B cell (primary cell): ENCODE data around the gene ARHGEF4. TPM values are rescaled to one million over a fixed set of nuclear protein-coding genes. Genes with fewer than 3 reads are reported as not detected.

ENCODE experiments used
- ATAC-seq: fragments of 200-7000 bp; cut with Tn5 transposase; one replicate; pipeline ENCODE4 v1.10.0; 2021; ENCODE audit warnings: low read depth, mild to moderate bottlenecking, moderate number of reproducible peaks, moderate library complexity
- CTCF ChIA-PET: fragments of 350-600 bp; sonication (Branson Sonifier 250); formaldehyde crosslinking; loops from one replicate; lab custom pipeline; 2021; ENCODE audit warnings: antibody characterized with exemption, inconsistent platforms; lab: Charles Lee
- POLR2A ChIA-PET: fragments of 350-600 bp; sonication (Branson Sonifier 250); formaldehyde crosslinking; loops from one replicate; lab custom pipeline; 2021; ENCODE audit warnings: antibody characterized with exemption; lab: Charles Lee
- DNase-seq: peaks from one replicate; pipeline ENCODE4 v3.0.0; 2013
- H2AFZ ChIP-seq: 2 replicates; pipeline ENCODE4 v1.6.1; 2012; ENCODE audit warnings: mild to moderate bottlenecking, low read depth, low read length; ENCODE audit not compliant: insufficient read depth, poor library complexity, severe bottlenecking
- H3K27ac ChIP-seq, 2 donors: 1 replicate in 1 of 2; 2 replicates in 1 of 2; pipeline ENCODE4 v1.5.1; 2012 to 2013; ENCODE audit warnings: low read length in 2 of 2, mild to moderate bottlenecking in 2 of 2, moderate library complexity in 1 of 2
- H3K27me3 ChIP-seq, 4 experiments: fragments of 200-600 bp in 1 of 4; sonication (generic) in 1 of 4; replicated peaks in 1 of 4; 1 replicate in 2 of 4; 2 replicates in 2 of 4; pipeline versions ENCODE4 v1.6.1 to v1.7.0; 2013 to 2016; ENCODE audit warnings: low read length in 3 of 4, mild to moderate bottlenecking in 2 of 4, mixed read lengths in 1 of 4, moderate library complexity in 1 of 4; ENCODE audit not compliant: insufficient read depth in 4 of 4, control insufficient read depth in 3 of 4; ENCODE audit errors: control extremely low read depth in 1 of 4
- H3K36me3 ChIP-seq, 2 experiments: replicated peaks in 1 of 2; 1 replicate in 1 of 2; 2 replicates in 1 of 2; pipeline versions ENCODE4 v1.6.1 to v1.7.1; 2013; ENCODE audit warnings: low read length in 1 of 2; ENCODE audit not compliant: insufficient read depth in 2 of 2, control insufficient read depth in 1 of 2; ENCODE audit errors: control extremely low read depth in 1 of 2, extremely low read depth in 1 of 2
- H3K4me1 ChIP-seq, 2 donors: fragments of 200-600 bp in 1 of 2; sonication (generic) in 1 of 2; 1 replicate in 1 of 2; 2 replicates in 1 of 2; pipeline versions ENCODE4 v1.5.1 to v1.6.1; 2013 to 2017; ENCODE audit warnings: low read length in 2 of 2; ENCODE audit not compliant: control insufficient read depth in 2 of 2, insufficient read depth in 2 of 2
- H3K4me2 ChIP-seq: replicated peaks from 2 replicates; pipeline ENCODE3; 2012; ENCODE audit warnings: mild to moderate bottlenecking, low read depth, low read length; ENCODE audit not compliant: poor library complexity, severe bottlenecking
- H3K4me3 ChIP-seq, 5 experiments: fragments of 200-600 bp in 1 of 5; sonication (generic) in 1 of 5; 1 replicate in 3 of 5; 2 replicates in 2 of 5; pipeline versions ENCODE4 v1.5.1 to v1.7.0; 2011 to 2016; ENCODE audit warnings: low read length in 4 of 5, mild to moderate bottlenecking in 4 of 5, low read depth in 2 of 5, control low read depth in 1 of 5, moderate library complexity in 1 of 5; ENCODE audit not compliant: insufficient read depth in 1 of 5; ENCODE audit errors: control extremely low read depth in 1 of 5, extremely low read depth in 1 of 5
- H3K79me2 ChIP-seq: fragments of 200-600 bp; sonication (generic); one replicate; pipeline ENCODE4 v1.6.0; 2016; ENCODE audit warnings: low read length; ENCODE audit not compliant: control insufficient read depth, insufficient read depth
- H3K9ac ChIP-seq: fragments of 200-600 bp; sonication (generic); 2 replicates; pipeline ENCODE4 v1.6.1; 2017; ENCODE audit warnings: mild to moderate bottlenecking, low read length, moderate library complexity
- H3K9me3 ChIP-seq, 3 donors: one replicate each; pipeline versions ENCODE4 v1.6.1 to v1.7.1; 2013; ENCODE audit warnings: low read length in 2 of 3; ENCODE audit not compliant: control insufficient read depth in 2 of 3, insufficient read depth in 1 of 3; ENCODE audit errors: control extremely low read depth in 1 of 3
- H4K20me1 ChIP-seq: 2 replicates; pipeline ENCODE4 v1.6.0; 2012; ENCODE audit warnings: mild to moderate bottlenecking, low read length; ENCODE audit not compliant: insufficient read depth, control insufficient read depth, poor library complexity, severe bottlenecking
- H3K27ac Mint-ChIP-seq: one replicate; pipeline ENCODE4 v1.8.0; 2021; ENCODE audit warnings: mixed read lengths
- H3K27me3 Mint-ChIP-seq: one replicate; pipeline ENCODE4 v1.8.0; 2021; ENCODE audit warnings: mixed read lengths
- H3K4me1 Mint-ChIP-seq: one replicate; pipeline ENCODE4 v1.8.0; 2021; ENCODE audit warnings: mixed read lengths
- H3K4me3 Mint-ChIP-seq: one replicate; pipeline ENCODE4 v1.8.0; 2021; ENCODE audit warnings: mixed read lengths
- H3K9me3 Mint-ChIP-seq: one replicate; pipeline ENCODE4 v1.8.0; 2022; ENCODE audit warnings: mixed read lengths; ENCODE audit not compliant: insufficient read depth
- EZH2 ChIP-seq: IDR thresholded peaks from 2 replicates; pipeline ENCODE4 v1.6.1; 2012; ENCODE audit warnings: borderline replicate concordance, low read depth, mild to moderate bottlenecking, moderate library complexity, low read length; ENCODE audit not compliant: insufficient read depth, poor library complexity, severe bottlenecking
- WGBS: methylation state at CpG from one replicate; pipeline ENCODE4 v1.1.5; 2013; ENCODE audit warnings: missing lambda C conversion rate; ENCODE audit not compliant: insufficient coverage; 5-methylcytosine and 5-hydroxymethylcytosine counted together
- intact Hi-C: fragments of 100-400 bp; cut with micrococcal nuclease; formaldehyde crosslinking; loops from one replicate; pipeline ENCODE4 v1.10.0; 2022
- polyA plus RNA-seq: library from polyadenylated mRNA; depleted of rRNA; stranded (reverse); fragments of >200 nt; gene quantifications from 2 replicates; pipeline ENCODE4 v1.2.3, GENCODE V29; 2012
- total RNA-seq, 2 donors: library from RNA; stranded (reverse); fragments of 120-200 nt in 1 of 2; gene quantifications; 1 replicate in 1 of 2; 2 replicates in 1 of 2; pipeline versions ENCODE4 v1.2.3 to v1.2.4, GENCODE V29; 2013 to 2022
- TF ChIP-seq, protein P1 (sequence below): fragments of 200-600 bp; IDR thresholded peaks from one replicate; pipeline ENCODE4 v1.8.0; 2022; ENCODE audit warnings: antibody characterized with exemption, mild to moderate bottlenecking

ARHGEF4 gene
- total and polyA plus RNA-seq, 2 donors (not counting 1 experiment from before 2014, with no cell fraction given) = 2.1 TPM; not detected in 1

DNA sequence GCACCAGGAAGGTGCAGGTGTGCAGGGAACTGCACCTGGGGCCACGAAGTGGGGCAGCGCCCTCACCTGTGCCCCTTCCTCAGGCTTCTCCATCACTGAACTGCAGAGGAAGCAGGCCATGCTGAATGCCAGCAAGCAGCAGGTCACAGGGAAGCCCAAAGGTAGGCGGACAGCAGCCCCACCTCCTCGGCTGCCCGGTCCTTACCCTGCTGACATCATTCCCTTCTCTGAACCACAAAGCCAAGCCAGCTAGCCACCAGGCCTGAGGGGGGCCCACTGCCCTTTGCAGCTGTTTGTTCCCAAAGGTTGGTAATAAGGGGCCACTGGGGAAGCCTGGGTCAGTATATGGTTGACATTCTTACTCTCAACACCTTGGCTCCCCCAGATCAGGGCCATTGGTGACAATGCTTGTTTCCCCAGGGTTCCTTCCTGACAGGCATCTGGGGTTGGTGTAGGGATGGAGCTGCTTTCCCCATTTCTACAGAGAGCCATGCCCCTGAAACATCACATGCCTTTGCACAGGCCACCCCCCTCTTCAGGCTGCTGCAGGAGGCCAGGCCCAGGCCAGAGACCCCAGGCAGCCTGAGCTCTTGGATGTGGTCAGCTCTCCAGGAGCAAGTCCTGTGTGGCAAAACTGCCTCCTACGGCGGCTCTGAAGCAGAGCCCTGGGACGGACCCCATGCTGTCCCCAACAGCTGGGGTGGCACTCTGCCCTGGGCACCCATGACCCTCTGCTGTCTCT, 208.7 kb downstream of the ARHGEF4 start:
- intact Hi-C loops = no loop called here
- H3K4me1 Mint-ChIP-seq = peaks cover 7% of the 10 kb centered on the region
- no peaks in the 10 kb centered on the region for H3K9me3 Mint-ChIP-seq
- peaks cover 0 to 5% (median 0%) of the 10 kb centered on the region in 4 experiments for H3K27me3 ChIP-seq
- no peak overlapping the region for H3K4me3 ChIP-seq
- no peak overlapping the region for H3K4me3 Mint-ChIP-seq
- H2AFZ ChIP-seq = no peak overlapping the region
- ATAC-seq = no peak
- no peaks in the 10 kb centered on the region for H3K9me3 ChIP-seq
- H3K27ac Mint-ChIP-seq = no peak overlapping the region
- H3K9ac ChIP-seq = no peak overlapping the region
- 96% methylated on average over 6 of the region's 8 CpGs for WGBS
- H3K27ac ChIP-seq = no peak overlapping the region
- ChIA-PET CTCF (no interaction called here), POLR2A (no interaction called here)
- H3K4me1 ChIP-seq = peaks cover 2 to 4% of the 10 kb centered on the region in 2 donors
- H4K20me1 ChIP-seq = peaks cover 13% of the 10 kb centered on the region
- H3K79me2 ChIP-seq = no peaks in the 10 kb centered on the region
- peaks cover 0 to 28% of the 10 kb centered on the region in 2 experiments for H3K36me3 ChIP-seq
- DNase-seq = no peak
- peaks cover 8% of the 10 kb centered on the region for H3K27me3 Mint-ChIP-seq
- no peak overlapping the region for H3K4me2 ChIP-seq
- TF ChIP-seq, protein P1, sequence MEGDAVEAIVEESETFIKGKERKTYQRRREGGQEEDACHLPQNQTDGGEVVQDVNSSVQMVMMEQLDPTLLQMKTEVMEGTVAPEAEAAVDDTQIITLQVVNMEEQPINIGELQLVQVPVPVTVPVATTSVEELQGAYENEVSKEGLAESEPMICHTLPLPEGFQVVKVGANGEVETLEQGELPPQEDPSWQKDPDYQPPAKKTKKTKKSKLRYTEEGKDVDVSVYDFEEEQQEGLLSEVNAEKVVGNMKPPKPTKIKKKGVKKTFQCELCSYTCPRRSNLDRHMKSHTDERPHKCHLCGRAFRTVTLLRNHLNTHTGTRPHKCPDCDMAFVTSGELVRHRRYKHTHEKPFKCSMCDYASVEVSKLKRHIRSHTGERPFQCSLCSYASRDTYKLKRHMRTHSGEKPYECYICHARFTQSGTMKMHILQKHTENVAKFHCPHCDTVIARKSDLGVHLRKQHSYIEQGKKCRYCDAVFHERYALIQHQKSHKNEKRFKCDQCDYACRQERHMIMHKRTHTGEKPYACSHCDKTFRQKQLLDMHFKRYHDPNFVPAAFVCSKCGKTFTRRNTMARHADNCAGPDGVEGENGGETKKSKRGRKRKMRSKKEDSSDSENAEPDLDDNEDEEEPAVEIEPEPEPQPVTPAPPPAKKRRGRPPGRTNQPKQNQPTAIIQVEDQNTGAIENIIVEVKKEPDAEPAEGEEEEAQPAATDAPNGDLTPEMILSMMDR = no peak
- TF ChIP-seq EZH2 = no peak

DNA sequence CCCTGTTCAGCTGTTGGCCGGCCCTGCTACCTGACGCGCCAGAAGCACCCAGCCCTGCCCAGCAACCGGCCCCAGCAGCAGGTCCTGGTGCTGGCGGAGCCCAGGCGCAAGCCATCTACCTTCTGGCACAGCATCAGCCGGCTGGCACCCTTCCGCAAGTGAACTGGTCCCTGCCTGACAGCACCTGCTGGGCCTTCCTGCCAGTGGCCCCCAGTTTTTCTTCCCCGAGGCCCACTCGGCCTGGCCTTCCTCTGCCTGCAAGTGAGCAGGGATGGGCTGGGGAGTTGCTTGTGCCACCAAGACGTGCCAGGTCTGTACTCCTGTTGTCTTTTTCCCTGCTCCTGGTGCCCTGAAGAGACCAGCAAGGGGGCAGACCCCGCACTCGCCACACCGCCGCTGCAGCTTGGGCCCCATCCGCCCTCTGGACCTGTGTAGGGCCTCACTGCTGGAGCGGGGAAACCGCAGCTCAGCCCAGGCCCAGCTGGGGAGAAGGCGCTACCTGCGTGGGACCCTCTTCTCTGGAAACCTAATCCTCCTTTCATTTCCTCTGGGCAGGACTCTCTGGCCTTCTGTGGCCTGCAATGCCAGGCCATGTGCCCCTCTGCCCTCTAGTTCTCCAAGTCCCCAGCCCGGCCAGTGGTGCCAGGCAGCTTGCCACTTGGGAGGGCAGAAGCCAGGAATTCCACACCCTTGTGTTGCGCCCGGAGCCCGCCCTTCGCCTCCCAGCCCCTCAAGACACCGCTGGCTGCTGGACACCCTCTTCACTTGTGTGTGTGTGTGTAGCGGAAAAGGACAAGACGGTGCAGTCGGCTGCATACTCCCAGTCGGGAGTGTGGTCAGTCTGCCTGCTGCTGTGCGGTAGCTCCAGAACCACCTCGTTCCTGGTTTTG, 209.6 kb downstream of the ARHGEF4 start:
- CTCF ChIA-PET = no interaction called here
- Histone ChIP-seq H3K27me3 (no peaks in the 10 kb centered on the region), H4K20me1 (peaks cover 13% of the 10 kb centered on the region), H3K79me2 (no peaks in the 10 kb centered on the region), H3K27ac (no peak overlapping the region), H3K4me3 (no peak overlapping the region), H2AFZ (no peak overlapping the region), H3K36me3 (peaks cover 0 to 36% of the 10 kb centered on the region in 2 experiments), H3K9me3 (no peaks in the 10 kb centered on the region), H3K9ac (no peak overlapping the region), H3K4me2 (no peak overlapping the region), H3K4me1 (no peaks in the 10 kb centered on the region)
- intact Hi-C loops = no loop called here
- no peak for TF ChIP-seq EZH2
- TF ChIP-seq, protein P1 = no peak
- peaks cover 2% of the 10 kb centered on the region for H3K27me3 Mint-ChIP-seq
- no peak overlapping the region for H3K4me3 Mint-ChIP-seq
- H3K9me3 Mint-ChIP-seq = no peaks in the 10 kb centered on the region
- no peak for ATAC-seq
- H3K27ac Mint-ChIP-seq = no peak overlapping the region
- WGBS = 98% methylated on average over 30 of the region's 32 CpGs
- no peak for DNase-seq
- H3K4me1 Mint-ChIP-seq = peaks cover under 1% of the 10 kb centered on the region
- POLR2A ChIA-PET = no interaction called here
